ENCODE measurements around the gene PIGS. TPM values are rescaled to one million over a fixed set of nuclear protein-coding genes. Genes with fewer than 3 reads are reported as not detected.

PIGS gene
- total RNA-seq, 1 donor from 2014 or later, result 71.5 TPM

- Mint-ChIP-seq H3K4me1 (ENCODE audit: low read depth, unreplicated experiment) (peaks cover 11% of the 10 kb centered on the region), H3K27me3 (ENCODE audit: low read depth, unreplicated experiment) (peaks cover 7% of the 10 kb centered on the region), H3K9me3 (ENCODE audit: unreplicated experiment) (no peaks in the 10 kb centered on the region), H3K27ac (ENCODE audit: unreplicated experiment) (no peak overlapping the region), H3K4me3 (ENCODE audit: unreplicated experiment) (no peak overlapping the region), H3K36me3 (ENCODE audit: low read depth, unreplicated experiment) (peaks cover 10% of the 10 kb centered on the region)
- Histone ChIP-seq H3K4me3 (ENCODE audit: insufficient read depth, low read depth, low read length) (no peak overlapping the region), H3K9me3 (ENCODE audit: insufficient read depth, low read depth, low read length) (no peaks in the 10 kb centered on the region), H3K9ac (ENCODE audit: low read length) (no peak overlapping the region), H4K20me1 (ENCODE audit: insufficient read depth, low read length) (peaks cover 11% of the 10 kb centered on the region), H2AFZ (ENCODE audit: low read depth, low read length) (no peak overlapping the region), H3K79me2 (ENCODE audit: insufficient read depth, low read length) (peaks cover 24% of the 10 kb centered on the region), H3K27ac (ENCODE audit: low read depth, low read length) (no peak overlapping the region), H3K27me3 (ENCODE audit: insufficient read depth, low read length) (no peaks in the 10 kb centered on the region), H3K36me3 (ENCODE audit: insufficient read depth, low read length) (peaks cover 10% of the 10 kb centered on the region), H3K4me1 (ENCODE audit: insufficient read depth, low read length) (peaks cover 14% of the 10 kb centered on the region), H3K4me2 (ENCODE audit: low read length) (no peak overlapping the region)
- DNase-seq (ENCODE audit: low read depth), result no peak
- TF ChIP-seq EZH2 (IDR thresholded peaks at IDR 0.05; ENCODE audit: insufficient read depth, low read length), result no peak
- TF ChIP-seq, protein P1, sequence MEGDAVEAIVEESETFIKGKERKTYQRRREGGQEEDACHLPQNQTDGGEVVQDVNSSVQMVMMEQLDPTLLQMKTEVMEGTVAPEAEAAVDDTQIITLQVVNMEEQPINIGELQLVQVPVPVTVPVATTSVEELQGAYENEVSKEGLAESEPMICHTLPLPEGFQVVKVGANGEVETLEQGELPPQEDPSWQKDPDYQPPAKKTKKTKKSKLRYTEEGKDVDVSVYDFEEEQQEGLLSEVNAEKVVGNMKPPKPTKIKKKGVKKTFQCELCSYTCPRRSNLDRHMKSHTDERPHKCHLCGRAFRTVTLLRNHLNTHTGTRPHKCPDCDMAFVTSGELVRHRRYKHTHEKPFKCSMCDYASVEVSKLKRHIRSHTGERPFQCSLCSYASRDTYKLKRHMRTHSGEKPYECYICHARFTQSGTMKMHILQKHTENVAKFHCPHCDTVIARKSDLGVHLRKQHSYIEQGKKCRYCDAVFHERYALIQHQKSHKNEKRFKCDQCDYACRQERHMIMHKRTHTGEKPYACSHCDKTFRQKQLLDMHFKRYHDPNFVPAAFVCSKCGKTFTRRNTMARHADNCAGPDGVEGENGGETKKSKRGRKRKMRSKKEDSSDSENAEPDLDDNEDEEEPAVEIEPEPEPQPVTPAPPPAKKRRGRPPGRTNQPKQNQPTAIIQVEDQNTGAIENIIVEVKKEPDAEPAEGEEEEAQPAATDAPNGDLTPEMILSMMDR (IDR thresholded peaks at IDR 0.05; ENCODE audit: insufficient read depth, low read depth, low read length), result no peak
- FAIRE-seq, result no peak
Observed at GRCh38 chr17:28573521-28573920, 2.2 kb upstream of the PIGS start.

DNA sequence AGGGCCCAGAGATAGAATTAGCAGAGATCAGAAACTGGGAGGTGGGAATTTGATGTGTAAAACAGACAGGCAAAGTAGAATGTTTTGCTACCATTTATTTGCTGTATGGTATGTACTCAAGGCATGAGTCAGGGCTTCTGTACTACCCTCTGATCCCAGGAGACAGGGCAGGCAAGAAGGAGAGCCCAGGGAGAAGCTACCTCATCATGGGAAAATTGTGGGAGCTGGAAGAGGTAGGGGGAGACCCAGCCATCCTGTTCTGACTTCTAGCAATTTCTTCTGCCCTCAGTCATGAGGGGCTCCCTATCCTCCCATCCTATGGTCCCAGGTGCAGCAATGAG lies 1.7 kb upstream of the PIGS start:
- H3K79me2 ChIP-seq (ENCODE audit: insufficient read depth, low read length), result peaks cover 26% of the 10 kb centered on the region
- TF ChIP-seq, protein P1 (IDR thresholded peaks at IDR 0.05; ENCODE audit: insufficient read depth, low read depth, low read length), result no peak
- peaks cover 14% of the 10 kb centered on the region for H3K4me1 ChIP-seq (ENCODE audit: insufficient read depth, low read length)
- H3K36me3 ChIP-seq (ENCODE audit: insufficient read depth, low read length), result peaks cover 6% of the 10 kb centered on the region
- no peak overlapping the region for H2AFZ ChIP-seq (ENCODE audit: low read depth, low read length)
- H3K27ac ChIP-seq (ENCODE audit: low read depth, low read length), result no peak overlapping the region
- no peak overlapping the region for H3K4me2 ChIP-seq (ENCODE audit: low read length)
- H4K20me1 ChIP-seq (ENCODE audit: insufficient read depth, low read length), result peaks cover 11% of the 10 kb centered on the region
- H3K36me3 Mint-ChIP-seq (ENCODE audit: low read depth, unreplicated experiment), result peaks cover 7% of the 10 kb centered on the region
- peaks cover 11% of the 10 kb centered on the region for H3K4me1 Mint-ChIP-seq (ENCODE audit: low read depth, unreplicated experiment)
- H3K27me3 ChIP-seq (ENCODE audit: insufficient read depth, low read length), result no peaks in the 10 kb centered on the region
- H3K9me3 Mint-ChIP-seq (ENCODE audit: unreplicated experiment), result no peaks in the 10 kb centered on the region
- peaks cover 7% of the 10 kb centered on the region for H3K27me3 Mint-ChIP-seq (ENCODE audit: low read depth, unreplicated experiment)
- FAIRE-seq (no peak), DNase-seq (ENCODE audit: low read depth) (no peak)
- no peaks in the 10 kb centered on the region for H3K9me3 ChIP-seq (ENCODE audit: insufficient read depth, low read depth, low read length)
- H3K4me3 ChIP-seq (ENCODE audit: insufficient read depth, low read depth, low read length), result no peak overlapping the region
- H3K4me3 Mint-ChIP-seq (ENCODE audit: unreplicated experiment), result peak overlapping the region; percentile 93
- H3K27ac Mint-ChIP-seq (ENCODE audit: unreplicated experiment), result no peak overlapping the region
- H3K9ac ChIP-seq (ENCODE audit: low read length), result no peak overlapping the region

DNA sequence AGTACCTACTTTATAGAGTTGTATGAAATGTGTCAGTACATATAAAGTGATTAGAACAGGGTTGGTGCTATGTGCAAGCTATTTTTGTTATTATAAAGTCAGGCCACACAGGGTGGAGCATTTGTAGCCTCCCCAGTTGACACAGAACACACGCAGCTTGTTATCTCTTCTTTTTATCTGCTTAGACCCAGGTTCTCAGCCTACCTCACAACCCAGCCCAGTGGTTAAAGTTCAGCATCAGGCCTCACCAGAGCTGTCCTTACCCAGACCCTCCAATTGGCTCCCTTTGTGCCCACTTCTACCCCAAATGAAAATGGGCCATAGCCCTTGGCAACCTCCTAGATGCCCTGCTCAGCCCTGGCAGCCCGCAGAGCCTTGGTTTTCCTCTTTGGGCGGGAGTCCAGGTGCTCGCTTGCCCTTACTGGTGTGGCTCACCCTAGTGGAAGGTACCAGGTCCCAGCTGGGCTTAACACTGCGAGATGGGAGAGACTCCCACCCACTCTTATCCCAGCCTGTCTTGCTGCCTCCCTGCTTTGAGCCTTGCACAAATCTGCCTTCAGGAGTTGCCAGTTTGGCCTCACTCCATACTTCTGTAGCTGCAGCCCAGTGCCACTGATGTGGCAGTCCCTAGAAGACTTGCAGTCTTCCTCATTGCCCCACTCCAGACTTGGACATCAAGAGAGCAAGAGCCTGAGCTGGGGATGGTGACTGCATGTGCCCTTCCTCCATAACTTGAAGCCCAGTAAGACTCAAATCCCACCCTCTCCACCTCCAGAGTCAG lies 1.1 kb upstream of the PIGS start:
- Mint-ChIP-seq H3K9me3 (ENCODE audit: unreplicated experiment) (no peaks in the 10 kb centered on the region), H3K36me3 (ENCODE audit: low read depth, unreplicated experiment) (peaks cover 11% of the 10 kb centered on the region), H3K27ac (ENCODE audit: unreplicated experiment) (no peak overlapping the region), H3K27me3 (ENCODE audit: low read depth, unreplicated experiment) (peaks cover 7% of the 10 kb centered on the region), H3K4me1 (ENCODE audit: low read depth, unreplicated experiment) (peaks cover 11% of the 10 kb centered on the region), H3K4me3 (ENCODE audit: unreplicated experiment) (peak overlapping the region; percentile 93)
- FAIRE-seq (no peak), DNase-seq (ENCODE audit: low read depth) (no peak)
- Histone ChIP-seq H3K9me3 (ENCODE audit: insufficient read depth, low read depth, low read length) (no peaks in the 10 kb centered on the region), H3K9ac (ENCODE audit: low read length) (no peak overlapping the region), H3K27me3 (ENCODE audit: insufficient read depth, low read length) (no peaks in the 10 kb centered on the region), H4K20me1 (ENCODE audit: insufficient read depth, low read length) (peaks cover 15% of the 10 kb centered on the region), H3K4me2 (ENCODE audit: low read length) (peak overlapping the region; percentile 96), H3K4me1 (ENCODE audit: insufficient read depth, low read length) (peaks cover 14% of the 10 kb centered on the region), H2AFZ (ENCODE audit: low read depth, low read length) (no peak overlapping the region), H3K36me3 (ENCODE audit: insufficient read depth, low read length) (peaks cover under 1% of the 10 kb centered on the region), H3K79me2 (ENCODE audit: insufficient read depth, low read length) (peaks cover 26% of the 10 kb centered on the region), H3K27ac (ENCODE audit: low read depth, low read length) (no peak overlapping the region), H3K4me3 (ENCODE audit: insufficient read depth, low read depth, low read length) (peak overlapping the region; percentile 73)
- TF ChIP-seq, protein P1 (IDR thresholded peaks at IDR 0.05; ENCODE audit: insufficient read depth, low read depth, low read length), result no peak
- TF ChIP-seq EZH2 (IDR thresholded peaks at IDR 0.05; ENCODE audit: insufficient read depth, low read length), result no peak
